Activated T-cell treated with anti-CD3 and anti-CD28 coated beads, Interleukin-2, amount 50 U/mL, for 48 hours (primary cell): Measurements from ENCODE around the gene FBXL17.

Experiments
- DNase-seq, 2 experiments: peaks; one replicate each; pipeline ENCODE4 v3.0.0-alpha.2; 2020

The FBXL17 gene

DNA sequence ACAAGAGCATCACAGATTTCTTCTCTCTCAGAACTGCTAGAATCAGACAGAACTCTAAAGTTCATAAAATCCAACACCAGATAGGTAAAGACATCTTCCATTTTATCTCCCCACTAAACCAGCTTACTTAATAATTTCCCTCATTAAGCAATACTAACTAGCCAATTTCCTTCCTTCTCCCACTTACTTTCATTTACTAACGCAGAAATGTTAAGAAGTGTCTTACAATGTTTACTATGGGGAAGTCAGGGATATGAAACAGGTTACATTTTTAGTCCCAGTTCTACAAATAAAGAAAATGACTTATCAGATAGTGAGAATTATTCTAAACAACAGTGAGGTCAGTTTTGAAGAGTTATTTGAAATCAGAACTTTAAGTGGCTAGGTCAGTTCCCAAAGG lies 236.5 kb downstream of the FBXL17 start:
- DNase-seq, result no peak

GRCh38 chr5:108144332-108144731 lies 237.6 kb downstream of the FBXL17 start:
- DNase-seq, result no peak

DNA sequence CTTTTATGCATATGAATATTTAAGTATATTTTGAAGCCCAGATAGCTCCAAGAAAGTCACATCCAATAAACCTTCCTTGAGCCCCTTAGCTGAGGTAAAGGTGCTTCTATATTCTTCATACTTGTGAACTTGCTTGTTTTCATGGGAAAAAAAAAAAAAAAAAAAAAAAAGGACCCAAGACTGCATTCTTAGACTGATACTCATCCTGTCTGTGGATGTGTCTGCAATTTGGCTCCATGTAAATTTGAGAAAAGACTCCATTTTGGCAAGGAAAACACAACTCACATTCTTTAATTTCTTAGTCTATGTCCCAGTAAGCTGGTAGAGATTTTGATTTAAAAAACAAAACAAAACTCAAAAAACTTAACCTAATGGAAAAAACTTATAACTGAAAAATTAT lies 238.3 kb downstream of the FBXL17 start:
- DNase-seq, result no peak

DNA sequence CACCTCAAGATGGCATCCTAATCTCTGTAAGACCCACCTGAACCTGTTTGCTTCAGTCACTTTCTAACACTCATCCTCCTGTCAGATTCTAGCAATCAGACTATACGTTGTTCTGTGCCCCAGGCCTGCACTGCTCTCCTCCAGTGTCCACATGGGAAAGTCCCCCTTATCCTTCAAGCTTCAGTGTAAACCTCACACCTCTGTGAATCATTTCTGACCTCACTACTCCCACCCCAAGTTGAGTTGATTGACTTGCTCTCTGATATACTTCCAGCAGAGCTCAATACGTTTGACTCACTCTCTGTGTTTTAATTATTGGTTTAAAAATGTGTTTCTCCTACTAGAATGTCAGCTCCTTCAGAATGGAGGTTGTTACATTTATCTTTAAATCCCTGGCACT lies 240.2 kb downstream of the FBXL17 start:
- no peak for DNase-seq

GRCh38 chr5:108136493-108136892 lies 245.4 kb downstream of the FBXL17 start:
- no peak for DNase-seq

GRCh38 chr5:108129129-108129528 lies 252.8 kb downstream of the FBXL17 start:
- no peak for DNase-seq

- no peak for DNase-seq
Observed at GRCh38 chr5:108125771-108126511, 256.0 kb downstream of the FBXL17 start.

DNA sequence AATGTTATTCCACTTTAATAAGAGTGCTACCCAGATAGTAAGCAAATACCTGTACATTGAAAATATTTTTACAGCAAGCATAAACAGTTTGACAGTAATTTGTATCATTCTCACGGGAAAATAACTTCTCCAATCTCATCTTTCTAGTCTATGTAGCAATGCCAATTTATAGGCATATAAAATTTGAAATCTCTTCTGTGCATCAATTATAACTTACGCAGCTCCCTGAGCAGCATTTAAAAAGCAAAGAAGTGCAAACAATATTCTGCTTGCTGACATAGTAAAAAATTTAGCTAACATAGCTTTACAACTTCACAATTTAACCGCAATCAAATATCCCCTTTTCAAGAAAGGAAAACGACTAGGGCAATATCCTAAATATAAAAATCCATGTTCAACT lies 257.3 kb downstream of the FBXL17 start:
- no peak for DNase-seq

- DNase-seq, result no peak
Observed at GRCh38 chr5:108122702-108123101, 259.2 kb downstream of the FBXL17 start.

DNA sequence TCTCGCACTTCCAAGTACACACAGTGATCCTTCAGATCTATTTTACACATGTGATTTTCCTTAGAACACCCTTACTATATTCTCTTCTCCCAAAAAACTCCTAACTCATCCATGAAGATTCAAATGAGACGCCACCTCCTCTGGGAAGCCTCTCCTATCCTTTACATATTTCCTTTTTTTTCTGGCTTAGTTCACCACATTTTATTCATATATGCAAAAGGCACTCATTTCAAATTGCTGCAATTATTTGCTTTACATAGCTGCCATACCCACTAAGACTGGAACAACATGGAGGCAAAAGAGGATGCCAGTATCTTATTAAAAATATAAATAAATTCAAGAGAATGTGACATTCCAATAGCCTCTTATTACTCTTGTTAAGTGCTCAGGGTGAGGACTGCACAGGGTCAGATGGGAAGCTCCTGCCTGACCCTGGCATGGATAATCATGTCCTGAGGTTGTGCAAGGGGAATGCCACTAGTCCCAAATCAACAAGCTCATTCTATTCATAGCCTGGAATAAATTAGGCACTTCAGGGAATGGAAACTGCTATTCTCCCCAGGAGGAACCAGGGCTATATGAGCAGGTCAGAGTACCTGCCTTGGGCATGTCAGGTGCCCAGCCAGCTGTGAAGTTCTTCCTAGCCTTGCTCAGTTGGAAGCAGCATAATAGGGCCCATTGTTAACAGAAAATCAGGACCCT lies 262.9 kb downstream of the FBXL17 start:
- DNase-seq, result no peak

GRCh38 chr5:108115673-108116072 lies 266.2 kb downstream of the FBXL17 start:
- DNase-seq, result no peak

GRCh38 chr5:108113950-108114349 lies 267.9 kb downstream of the FBXL17 start:
- no peak for DNase-seq

- no peak for DNase-seq
Observed at GRCh38 chr5:108111736-108112135, 270.2 kb downstream of the FBXL17 start.

DNA sequence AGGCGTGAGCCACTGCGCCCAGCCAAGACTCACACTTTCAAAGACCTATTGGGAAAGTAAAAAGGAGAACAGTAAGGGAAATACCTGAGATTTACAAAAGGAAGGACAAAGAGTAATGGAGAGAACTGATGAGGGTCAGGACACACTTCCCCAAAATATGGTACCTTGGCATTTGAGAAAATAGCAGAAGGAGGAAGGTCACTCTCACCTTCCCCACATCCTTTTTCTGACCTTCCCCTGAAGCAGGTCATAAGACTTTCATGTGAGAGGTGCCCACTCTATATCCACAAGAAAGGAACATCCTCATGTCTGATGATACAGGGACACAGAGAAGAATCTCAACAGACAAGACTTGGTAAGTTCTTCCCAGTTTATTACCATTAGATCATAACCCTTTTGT lies 272.8 kb downstream of the FBXL17 start:
- DNase-seq, result no peak

- no peak for DNase-seq
Observed at GRCh38 chr5:108104448-108104847, 277.4 kb downstream of the FBXL17 start.

DNA sequence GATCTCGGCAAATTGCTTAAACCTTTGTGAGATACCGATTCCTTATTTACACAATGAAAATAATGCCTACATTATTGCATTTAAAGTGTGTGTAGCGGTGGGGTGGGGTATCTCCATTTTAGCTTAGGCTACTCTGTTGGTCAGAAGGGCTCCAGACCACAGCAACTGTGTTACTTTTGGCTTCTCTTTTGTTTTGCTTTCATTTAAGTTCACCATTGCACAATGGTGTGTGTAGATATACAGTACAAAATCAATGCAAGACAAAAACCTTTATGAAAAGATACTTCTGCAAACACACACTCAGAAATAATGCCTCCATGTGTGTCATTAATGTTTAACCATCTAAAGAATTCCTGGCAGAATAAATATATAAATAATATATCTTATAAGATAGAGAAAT lies 279.4 kb downstream of the FBXL17 start:
- DNase-seq, result no peak

GRCh38 chr5:108101821-108102220 lies 280.1 kb downstream of the FBXL17 start:
- no peak for DNase-seq

- DNase-seq, result no peak
Observed at GRCh38 chr5:108101130-108101529, 280.8 kb downstream of the FBXL17 start.

GRCh38 chr5:108094800-108095199 lies 287.1 kb downstream of the FBXL17 start:
- no peak for DNase-seq

DNA sequence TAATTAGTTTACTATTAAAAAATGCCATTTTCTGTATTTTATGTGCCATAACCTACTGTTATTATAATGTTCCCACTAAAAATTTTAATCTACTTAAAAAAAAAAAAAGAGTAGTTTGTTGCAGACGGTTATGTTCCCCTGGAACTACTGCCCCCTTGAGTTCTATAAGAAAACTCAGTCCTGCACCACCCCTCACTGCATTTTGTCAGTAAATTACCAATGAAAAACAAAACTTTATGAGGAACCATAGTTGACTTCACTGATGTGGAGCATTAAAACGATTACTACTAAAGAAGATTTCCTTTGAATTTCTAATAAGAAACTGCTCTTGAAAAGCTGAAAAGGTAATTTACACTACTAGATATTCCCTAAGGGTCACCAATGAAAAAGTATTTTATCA lies 288.7 kb downstream of the FBXL17 start:
- no peak for DNase-seq

DNA sequence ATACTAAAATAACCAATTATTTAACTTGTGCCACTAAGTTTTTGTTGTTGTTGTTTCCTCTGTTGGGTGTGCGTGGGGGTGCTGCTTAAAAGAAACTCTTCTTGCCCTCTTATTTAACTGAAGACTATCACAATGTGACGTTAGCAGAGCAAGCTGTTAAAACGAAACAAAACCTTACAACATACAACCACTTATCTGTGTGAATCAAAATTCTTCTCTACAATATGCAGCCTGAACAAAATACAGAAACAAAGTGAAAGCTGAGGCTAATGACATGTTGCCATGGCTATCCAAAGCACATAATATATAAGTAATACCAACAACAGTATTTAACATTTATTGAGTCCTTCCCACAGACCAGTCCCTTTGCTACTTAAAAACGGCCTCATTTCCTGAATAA lies 291.0 kb downstream of the FBXL17 start:
- DNase-seq, result no peak

DNA sequence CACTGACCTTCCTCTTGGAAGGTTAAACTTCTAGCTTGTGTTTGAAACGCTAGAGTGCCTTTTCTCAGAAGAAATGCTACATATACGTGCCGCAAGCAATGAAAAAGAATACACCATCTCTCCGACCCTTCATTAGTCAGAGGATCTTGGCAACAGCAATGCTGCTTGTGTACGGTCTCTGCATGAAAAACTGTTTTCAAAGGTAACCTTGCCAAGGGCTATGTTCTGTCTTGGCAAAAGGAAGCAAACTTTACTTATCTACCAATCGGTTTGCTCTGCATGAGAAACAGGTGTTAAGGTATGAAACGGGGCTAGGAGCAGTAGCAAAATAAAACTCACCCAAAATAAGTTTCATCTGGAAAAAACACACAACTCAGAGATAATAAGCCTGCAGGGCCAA lies 297.8 kb downstream of the FBXL17 start:
- no peak for DNase-seq

DNA sequence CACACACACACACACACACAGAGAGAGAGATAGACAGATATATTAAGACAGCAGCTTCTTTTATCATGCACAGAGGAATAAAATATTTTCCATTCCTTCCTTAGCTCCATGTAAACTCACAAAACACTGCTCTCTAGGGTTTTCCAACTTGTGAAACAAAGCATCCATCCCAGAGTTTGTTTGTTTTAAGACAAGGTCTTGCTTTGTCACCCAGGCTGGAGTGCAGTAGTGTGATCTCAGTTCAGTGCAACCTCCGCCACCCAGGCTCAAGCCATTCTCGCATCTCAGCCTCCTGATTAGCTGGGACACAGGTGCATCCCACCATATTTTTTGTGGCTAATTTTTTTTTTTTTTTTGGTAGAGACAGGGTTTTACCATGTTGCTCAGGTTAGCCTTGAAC lies 298.7 kb downstream of the FBXL17 start:
- DNase-seq, result no peak

DNA sequence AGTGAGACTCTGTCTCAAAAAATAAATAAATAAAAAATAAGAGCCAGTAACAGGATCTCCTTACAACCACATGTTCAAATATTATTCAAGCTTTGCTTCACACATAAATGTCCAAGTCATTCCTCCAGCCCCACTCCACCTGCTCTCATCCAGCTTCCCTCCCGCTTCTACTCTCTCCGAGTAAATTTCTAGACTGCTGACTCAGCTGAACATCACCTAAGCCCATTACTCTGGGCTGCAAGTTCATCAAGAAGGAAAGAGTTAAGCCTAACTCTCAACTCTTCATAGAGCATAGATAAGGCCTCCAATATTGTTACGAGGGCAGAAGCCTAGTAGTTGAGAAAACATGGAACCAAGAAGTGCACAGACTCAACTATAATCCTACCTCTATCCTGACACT lies 300.2 kb downstream of the FBXL17 start:
- DNase-seq, result no peak

DNA sequence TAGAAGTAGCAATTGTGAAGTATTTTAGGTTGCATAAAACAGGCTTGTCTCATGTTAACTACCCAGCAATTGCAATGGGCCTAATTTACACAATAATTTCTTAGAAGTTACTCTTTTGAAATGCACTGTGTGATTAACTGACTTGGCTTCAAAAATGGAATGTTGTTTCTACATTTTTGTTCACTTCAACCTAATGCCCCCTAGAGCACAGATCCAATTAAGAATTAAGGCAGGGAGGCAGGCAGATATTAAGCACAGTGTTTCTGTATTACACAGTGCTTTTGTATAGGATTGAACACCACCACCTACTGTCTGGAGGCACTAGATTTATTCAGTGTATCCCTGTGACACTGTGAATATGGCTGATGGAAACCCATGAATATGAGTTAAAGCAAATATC lies 302.1 kb downstream of the FBXL17 start:
- DNase-seq, result no peak
